MCF 10A (cell line): ENCODE measurements around the gene CORO7. TPM values are rescaled to one million over a fixed set of nuclear protein-coding genes. Genes with fewer than 3 reads are reported as not detected.

Experiments used
- BruUV-seq: library from RNA; stranded (reverse); fragments of 400-500 nt; replicated peaks from 2 replicates; lab custom pipeline; 2021; lab: Mats Ljungman, UMichigan
- CTCF ChIA-PET: fragments of 300-600 bp; sonication (Branson Sonifier 250); formaldehyde crosslinking; extraction: SDS; loops from one replicate; lab custom pipeline; 2021; ENCODE audit warnings: antibody characterized with exemption, inconsistent platforms; lab: Yijun Ruan, JAX
- POLR2A ChIA-PET: fragments of 300-600, 350-650 bp; sonication (Branson Sonifier 250); formaldehyde crosslinking; extraction: SDS; loops from one replicate; lab custom pipeline; 2020; ENCODE audit warnings: antibody characterized with exemption, inconsistent platforms; lab: Yijun Ruan, JAX
- DNase-seq: peaks from one replicate; pipeline ENCODE4 v3.0.0-alpha.2; 2018; ENCODE audit not compliant: unreplicated experiment
- H3K27ac Mint-ChIP-seq: one replicate; pipeline ENCODE4 v1.8.0; 2022; ENCODE audit warnings: mild to moderate bottlenecking, low read depth, mixed read lengths; ENCODE audit not compliant: unreplicated experiment
- H3K27me3 Mint-ChIP-seq: one replicate; pipeline ENCODE4 v1.8.0; 2022; ENCODE audit warnings: mixed read lengths; ENCODE audit not compliant: insufficient read depth, unreplicated experiment
- H3K36me3 Mint-ChIP-seq: one replicate; pipeline ENCODE4 v1.8.0; 2022; ENCODE audit warnings: mild to moderate bottlenecking, moderate library complexity, mixed read lengths; ENCODE audit not compliant: insufficient read depth, unreplicated experiment
- H3K4me1 Mint-ChIP-seq: one replicate; pipeline ENCODE4 v1.8.0; 2022; ENCODE audit warnings: mixed read lengths; ENCODE audit not compliant: insufficient read depth, unreplicated experiment
- H3K4me3 Mint-ChIP-seq: one replicate; pipeline ENCODE4 v1.8.0; 2022; ENCODE audit warnings: mild to moderate bottlenecking, moderate library complexity, mixed read lengths; ENCODE audit not compliant: unreplicated experiment
- H3K9me3 Mint-ChIP-seq: one replicate; pipeline ENCODE4 v1.8.0; 2022; ENCODE audit warnings: mixed read lengths; ENCODE audit not compliant: unreplicated experiment
- CTCF ChIP-seq: fragments of 200-600 bp; IDR thresholded peaks from one replicate; pipeline ENCODE4 v1.8.0; 2022; ENCODE audit warnings: antibody characterized with exemption, mild to moderate bottlenecking; ENCODE audit not compliant: unreplicated experiment
- intact Hi-C: fragments of 100-400 bp; cut with micrococcal nuclease; formaldehyde crosslinking; loops from 2 replicates; pipeline ENCODE4 v1.14.1; 2022
- total RNA-seq: library from RNA; stranded (reverse); gene quantifications from 2 replicates; pipeline ENCODE4 v1.2.3, GENCODE V29; 2022

The CORO7 gene
- total RNA-seq, 1 experiment from 2014 or later: 20.3 TPM

GRCh38 chr16:4349332-4349731 is 67.1 kb downstream of the CORO7 start:
- BruUV-seq: no TSS peak
- Mint-ChIP-seq H3K27me3 (no peaks in the 10 kb centered on the region), H3K9me3 (no peaks in the 10 kb centered on the region), H3K4me3 (peak overlapping the region; percentile 89), H3K4me1 (peaks cover 8% of the 10 kb centered on the region), H3K27ac (no peak overlapping the region), H3K36me3 (peaks cover 4% of the 10 kb centered on the region)
- ChIA-PET CTCF (interaction anchor here (0.5 to 6.9 kb wide), 9 partner anchors 9 to 1439 kb away, joined by 3 to 75 read pairs (median 5); no protein-coding TSS in a partner anchor), POLR2A (interaction anchor here (0.6 to 1.5 kb wide), 4 partner anchors 14 to 53 kb away, joined by 3 to 5 read pairs (median 4); no protein-coding TSS in a partner anchor)
- intact Hi-C loops: no loop called here
- DNase-seq: no peak
- no peak for TF ChIP-seq CTCF

GRCh38 chr16:4347765-4348509 is 68.5 kb downstream of the CORO7 start:
- Mint-ChIP-seq H3K27ac (no peak overlapping the region), H3K4me3 (no peak overlapping the region), H3K9me3 (no peaks in the 10 kb centered on the region), H3K36me3 (peaks cover 4% of the 10 kb centered on the region), H3K27me3 (no peaks in the 10 kb centered on the region), H3K4me1 (peaks cover 8% of the 10 kb centered on the region)
- no peak for TF ChIP-seq CTCF
- intact Hi-C loops: no loop called here
- DNase-seq: no peak
- ChIA-PET POLR2A (interaction anchor here (0.5 to 0.6 kb wide), 3 partner anchors 79 to 650 kb away, joined by 3 read pairs; no protein-coding TSS in a partner anchor), CTCF (interaction anchor here (0.6 to 3.4 kb wide), 4 partner anchors 11 to 59 kb away, joined by 3 to 15 read pairs (median 8); no protein-coding TSS in a partner anchor)
- no TSS peak for BruUV-seq

GRCh38 chr16:4347010-4347409 is 69.4 kb downstream of the CORO7 start:
- DNase-seq: peak; percentile 43
- ChIA-PET CTCF (interaction anchor here (1.3 to 3.4 kb wide), 4 partner anchors 8 to 58 kb away, joined by 5 to 15 read pairs (median 8); no protein-coding TSS in a partner anchor), POLR2A (interaction anchor here (0.7 to 1.7 kb wide), 2 partner anchors 59 to 74 kb away, joined by 3 to 9 read pairs; partner anchors contain the start of gene TFAP4)
- H3K36me3 Mint-ChIP-seq: peaks cover 9% of the 10 kb centered on the region
- H3K27ac Mint-ChIP-seq: no peak overlapping the region
- intact Hi-C loops: no loop called here
- peaks cover 8% of the 10 kb centered on the region for H3K4me1 Mint-ChIP-seq
- H3K9me3 Mint-ChIP-seq: no peaks in the 10 kb centered on the region
- BruUV-seq: no TSS peak
- H3K4me3 Mint-ChIP-seq: no peak overlapping the region
- H3K27me3 Mint-ChIP-seq: no peaks in the 10 kb centered on the region
- no peak for TF ChIP-seq CTCF
